VCaP (cell line): ENCODE data around the gene IGSF9B.
A peak's percentile ranks its signal among the peaks of the same experiment; 100 is the strongest.

Source experiments
- H3K27ac ChIP-seq: fragments of 450-650 bp; 2 replicates; pipeline ENCODE4 v1.5.1; 2017
- CTCF ChIP-seq: fragments of 450-650 bp; conservative IDR thresholded peaks from 2 replicates; pipeline ENCODE4 v1.5.1; 2017; ENCODE audit warnings: mild to moderate bottlenecking, moderate library complexity

Gene IGSF9B

GRCh38 chr11:133916784-133917440, 39.9 kb downstream of the IGSF9B start:
- H3K27ac ChIP-seq, result no peak overlapping the region
- no peak for TF ChIP-seq CTCF

- TF ChIP-seq CTCF, result no peak
These were observed 43.0 kb downstream of the IGSF9B start for GRCh38 chr11:133913761-133914160.

DNA sequence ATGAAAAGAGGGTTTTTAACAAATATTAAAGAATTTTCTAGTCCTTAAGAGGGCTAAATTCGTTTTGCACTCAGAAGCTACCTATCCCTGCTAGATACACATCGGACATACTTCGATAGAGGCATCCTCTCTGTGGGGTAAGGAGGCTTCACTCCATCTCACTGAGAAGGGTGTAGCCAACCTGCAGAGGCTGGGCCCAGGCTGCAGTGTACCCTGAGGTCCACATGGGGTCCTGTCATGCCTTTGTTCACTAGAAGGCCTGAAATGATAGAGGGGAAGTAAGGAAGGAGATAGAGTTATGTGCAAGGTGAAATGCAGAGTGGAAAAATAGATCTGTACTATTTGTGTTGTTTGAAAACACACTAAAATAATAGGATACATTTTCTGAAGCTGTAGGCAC, 45.6 kb downstream of the IGSF9B start:
- H3K27ac ChIP-seq, result no peak overlapping the region
- peak; percentile 33 for TF ChIP-seq CTCF

More at GRCh38 chr11:133913761-133914160, 43.0 kb downstream of the IGSF9B start:
- no peak overlapping the region for H3K27ac ChIP-seq

- TF ChIP-seq CTCF, result no peak
- no peak overlapping the region for H3K27ac ChIP-seq
These were observed 46.7 kb downstream of the IGSF9B start for GRCh38 chr11:133910101-133910500.

- no peak for TF ChIP-seq CTCF
- no peak overlapping the region for H3K27ac ChIP-seq
These were observed 47.9 kb downstream of the IGSF9B start for GRCh38 chr11:133908827-133909226.

- H3K27ac ChIP-seq, result no peak overlapping the region
- TF ChIP-seq CTCF, result no peak
These were observed 48.9 kb downstream of the IGSF9B start for GRCh38 chr11:133907841-133908241.

DNA sequence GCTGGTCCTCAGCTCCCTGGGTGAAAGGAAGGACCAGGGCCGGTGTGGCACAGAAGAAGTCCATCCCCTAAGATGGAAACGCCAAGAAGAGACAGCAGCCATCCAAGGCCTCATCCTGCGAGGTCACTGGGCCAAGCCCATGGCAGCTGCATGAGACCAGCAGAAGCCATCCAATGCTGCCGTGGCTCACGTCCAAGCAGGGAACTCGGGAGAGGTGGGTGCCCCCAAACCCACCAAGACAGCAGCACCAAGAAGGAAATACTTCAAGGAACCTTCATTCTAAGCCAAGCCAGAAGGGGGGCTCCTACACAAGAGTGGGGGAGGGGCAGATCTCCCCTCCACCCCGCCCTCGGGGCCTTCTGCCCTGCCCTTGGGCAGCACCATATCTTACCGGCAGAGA, 49.6 kb downstream of the IGSF9B start:
- H3K27ac ChIP-seq, result no peak overlapping the region
- no peak for TF ChIP-seq CTCF
